Cardiac fibroblast (primary cell): ENCODE measurements around the gene GNAO1.

Experiments
- DNase-seq, 2 donors: peaks; one replicate each; pipeline versions ENCODE4 v3.0.0 to v3.0.0-alpha.2; 2010; ENCODE audit warnings: low read depth in 2 of 2
- H3K4me3 ChIP-seq, 2 donors: replicated peaks in 1 of 2; 1 replicate in 1 of 2; 2 replicates in 1 of 2; pipeline ENCODE4 v1.5.1; 2011; ENCODE audit warnings: low read depth in 2 of 2, low read length in 2 of 2, mild to moderate bottlenecking in 2 of 2, moderate library complexity in 1 of 2
- TF ChIP-seq, protein P1 (sequence below): IDR thresholded peaks from one replicate; pipeline ENCODE4 v1.5.1; 2011; ENCODE audit warnings: low read depth, mild to moderate bottlenecking, low read length, inconsistent platforms

The GNAO1 gene

GRCh38 chr16:56274369-56274768 is 83.1 kb downstream of the GNAO1 start:
- TF ChIP-seq, protein P1, sequence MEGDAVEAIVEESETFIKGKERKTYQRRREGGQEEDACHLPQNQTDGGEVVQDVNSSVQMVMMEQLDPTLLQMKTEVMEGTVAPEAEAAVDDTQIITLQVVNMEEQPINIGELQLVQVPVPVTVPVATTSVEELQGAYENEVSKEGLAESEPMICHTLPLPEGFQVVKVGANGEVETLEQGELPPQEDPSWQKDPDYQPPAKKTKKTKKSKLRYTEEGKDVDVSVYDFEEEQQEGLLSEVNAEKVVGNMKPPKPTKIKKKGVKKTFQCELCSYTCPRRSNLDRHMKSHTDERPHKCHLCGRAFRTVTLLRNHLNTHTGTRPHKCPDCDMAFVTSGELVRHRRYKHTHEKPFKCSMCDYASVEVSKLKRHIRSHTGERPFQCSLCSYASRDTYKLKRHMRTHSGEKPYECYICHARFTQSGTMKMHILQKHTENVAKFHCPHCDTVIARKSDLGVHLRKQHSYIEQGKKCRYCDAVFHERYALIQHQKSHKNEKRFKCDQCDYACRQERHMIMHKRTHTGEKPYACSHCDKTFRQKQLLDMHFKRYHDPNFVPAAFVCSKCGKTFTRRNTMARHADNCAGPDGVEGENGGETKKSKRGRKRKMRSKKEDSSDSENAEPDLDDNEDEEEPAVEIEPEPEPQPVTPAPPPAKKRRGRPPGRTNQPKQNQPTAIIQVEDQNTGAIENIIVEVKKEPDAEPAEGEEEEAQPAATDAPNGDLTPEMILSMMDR: no peak
- H3K4me3 ChIP-seq: no peak overlapping the region
- DNase-seq: no peak

GRCh38 chr16:56275076-56275475 is 83.8 kb downstream of the GNAO1 start:
- no peak for DNase-seq
- H3K4me3 ChIP-seq: no peak overlapping the region
- TF ChIP-seq, protein P1: no peak

- no peak for DNase-seq
- TF ChIP-seq, protein P1: no peak
- no peak overlapping the region for H3K4me3 ChIP-seq
Measured at GRCh38 chr16:56275801-56276200, 84.5 kb downstream of the GNAO1 start.

- DNase-seq: no peak
- H3K4me3 ChIP-seq: no peak overlapping the region
- TF ChIP-seq, protein P1: no peak
Measured at GRCh38 chr16:56277075-56277474, 85.8 kb downstream of the GNAO1 start.

DNA sequence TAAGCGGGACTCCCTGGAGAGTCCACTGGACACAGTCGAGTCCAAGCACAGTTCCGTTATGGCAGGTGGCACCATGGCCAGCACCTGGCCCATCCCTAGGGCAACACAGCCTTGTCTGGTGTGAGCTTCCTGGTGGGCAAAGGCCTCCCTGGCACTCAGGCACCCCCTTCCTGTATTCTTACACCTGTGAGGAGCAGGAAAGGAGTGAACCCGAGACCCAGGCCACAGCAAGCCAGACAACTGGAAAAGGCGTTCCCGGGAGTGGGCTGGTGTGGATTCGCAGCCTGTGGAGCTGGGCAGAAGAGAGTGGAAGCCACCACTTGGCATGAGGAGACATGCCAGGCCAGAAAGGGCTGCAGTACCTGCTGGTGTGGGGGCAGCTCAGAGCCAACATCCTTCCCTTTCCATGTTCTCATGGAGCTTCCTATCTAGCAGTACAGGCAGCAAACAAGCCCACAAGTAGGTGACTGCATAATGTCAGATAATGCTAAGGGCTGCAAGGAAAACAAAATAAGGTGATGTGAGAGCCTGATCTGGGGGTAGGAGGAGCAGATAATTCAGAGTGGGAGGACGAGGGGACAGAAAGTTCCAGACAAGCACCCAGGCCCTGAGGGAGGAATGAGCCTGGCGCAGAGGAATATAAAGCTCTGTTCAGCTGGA is 87.0 kb downstream of the GNAO1 start:
- DNase-seq: no peak
- no peak overlapping the region for H3K4me3 ChIP-seq
- TF ChIP-seq, protein P1: no peak

DNA sequence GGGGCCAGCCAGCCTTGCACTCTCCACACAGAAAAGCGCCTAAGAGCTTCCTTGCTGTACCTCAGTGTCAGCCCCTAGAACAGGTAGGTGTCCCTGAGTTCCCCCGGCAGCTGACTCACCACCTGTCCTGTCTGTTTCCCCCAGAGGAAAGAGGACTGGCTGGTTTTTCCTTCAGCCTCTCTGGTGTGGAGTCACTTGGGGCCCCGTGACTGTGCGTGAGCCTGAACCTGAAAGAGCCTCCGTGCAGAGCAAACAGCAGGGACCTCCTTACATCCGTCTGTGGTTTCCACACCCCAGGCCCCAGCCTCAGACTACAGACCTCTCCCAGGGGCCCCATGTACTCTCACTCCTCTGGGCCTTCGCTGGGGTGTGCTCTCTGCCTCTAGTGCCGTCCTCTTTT is 87.8 kb downstream of the GNAO1 start:
- no peak for DNase-seq
- TF ChIP-seq, protein P1: no peak
- H3K4me3 ChIP-seq: no peak overlapping the region

DNA sequence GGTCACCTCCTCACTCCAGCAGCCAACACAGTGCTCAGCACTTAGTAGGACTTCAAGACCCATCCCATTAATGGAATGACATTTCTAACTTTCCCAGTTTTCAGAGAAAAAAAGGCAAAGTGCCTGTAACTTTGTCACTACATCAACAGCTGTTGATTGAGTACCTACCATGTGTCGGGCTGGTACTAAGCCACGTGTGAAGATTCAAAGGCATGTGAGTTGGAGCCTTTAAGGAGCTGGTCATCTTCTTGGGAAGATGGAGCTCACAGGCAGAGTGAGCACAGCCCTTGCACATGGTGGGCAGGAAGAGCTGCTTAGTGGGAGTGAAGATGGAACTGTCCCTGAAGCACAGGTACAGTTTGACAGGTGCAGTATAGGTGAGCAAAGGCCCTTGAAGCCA is 88.6 kb downstream of the GNAO1 start:
- TF ChIP-seq, protein P1: no peak
- no peak for DNase-seq
- no peak overlapping the region for H3K4me3 ChIP-seq
